Neural progenitor cell (in vitro differentiated cells): ENCODE measurements around the gene LSP1. TPM values are rescaled to one million over a fixed set of nuclear protein-coding genes. Genes with fewer than 3 reads are reported as not detected.

ENCODE experiments used
- DNase-seq: peaks from one replicate; pipeline ENCODE4 v3.0.0-alpha.2; 2016; ENCODE audit warnings: low spot score
- H2AFZ ChIP-seq: fragments of 200-600 bp; sonication (generic); replicated peaks from 2 replicates; pipeline ENCODE4 v1.6.1; 2016; ENCODE audit warnings: antibody characterized with exemption
- H3F3A ChIP-seq: fragments of 200-600 bp; sonication (generic); 2 replicates; pipeline ENCODE4 v1.6.1; 2016; ENCODE audit warnings: antibody characterized with exemption, low read depth
- H3K27ac ChIP-seq: fragments of 200-600 bp; sonication (generic); 2 replicates; pipeline ENCODE4 v1.5.1; 2016; ENCODE audit warnings: mild to moderate bottlenecking
- H3K27me3 ChIP-seq: fragments of 200-600 bp; sonication (generic); 2 replicates; pipeline ENCODE4 v1.6.1; 2016; ENCODE audit warnings: mild to moderate bottlenecking, moderate library complexity
- H3K36me3 ChIP-seq: fragments of 200-600 bp; sonication (generic); 2 replicates; pipeline ENCODE4 v1.5.1; 2016
- H3K4me1 ChIP-seq: fragments of 200-600 bp; sonication (generic); 2 replicates; pipeline ENCODE4 v1.6.1; 2016; ENCODE audit warnings: mixed run types
- H3K4me2 ChIP-seq: fragments of 200-600 bp; sonication (generic); 2 replicates; pipeline ENCODE4 v1.6.1; 2016
- H3K4me3 ChIP-seq: fragments of 200-600 bp; sonication (generic); 2 replicates; pipeline ENCODE4 v1.5.1; 2016
- H3K79me2 ChIP-seq: fragments of 200-600 bp; sonication (generic); 2 replicates; pipeline ENCODE4 v1.6.1; 2016; ENCODE audit warnings: low read depth
- H3K9ac ChIP-seq: fragments of 200-600 bp; sonication (generic); 2 replicates; pipeline ENCODE4 v1.6.1; 2016
- H3K9me3 ChIP-seq: fragments of 200-600 bp; sonication (generic); 2 replicates; pipeline ENCODE4 v1.5.1; 2016; ENCODE audit warnings: low read depth
- H4K20me1 ChIP-seq: fragments of 200-600 bp; sonication (generic); 2 replicates; pipeline ENCODE4 v1.6.1; 2016; ENCODE audit warnings: low read depth
- H3K27ac Mint-ChIP-seq: 3 replicates; pipeline ENCODE4 v1.8.0; 2021; ENCODE audit warnings: mixed read lengths
- H3K27me3 Mint-ChIP-seq: 2 replicates; pipeline ENCODE4 v1.8.0; 2022; ENCODE audit warnings: low read depth, mild to moderate bottlenecking, inconsistent platforms, moderate library complexity, mixed read lengths; ENCODE audit not compliant: insufficient read depth
- H3K36me3 Mint-ChIP-seq: 3 replicates; pipeline ENCODE4 v1.8.0; 2021; ENCODE audit warnings: mixed read lengths
- H3K4me1 Mint-ChIP-seq: 3 replicates; pipeline ENCODE4 v1.8.0; 2021; ENCODE audit warnings: mixed read lengths
- H3K4me3 Mint-ChIP-seq: 3 replicates; pipeline ENCODE4 v1.8.0; 2021; ENCODE audit warnings: mild to moderate bottlenecking, moderate library complexity, mixed read lengths
- H3K9me3 Mint-ChIP-seq: 3 replicates; pipeline ENCODE4 v1.8.0; 2020; ENCODE audit warnings: mixed read lengths
- EZH2 ChIP-seq: fragments of 200-600 bp; sonication (generic); IDR thresholded peaks from 2 replicates; pipeline ENCODE4 v1.6.1; 2017; ENCODE audit warnings: antibody characterized with exemption, mild to moderate bottlenecking, moderate library complexity
- EZH2phosphoT487 ChIP-seq: fragments of 200-600 bp; sonication (generic); IDR thresholded peaks from 2 replicates; pipeline ENCODE4 v1.6.1; 2017; ENCODE audit warnings: antibody characterized with exemption
- total RNA-seq: library from RNA; depleted of rRNA; stranded (reverse); fragments of >200 nt; gene quantifications from 2 replicates; pipeline ENCODE4 v1.2.3, GENCODE V29; 2015; ENCODE audit warnings: low replicate concordance
- TF ChIP-seq, protein P1 (sequence below): fragments of 200-600 bp; sonication (generic); IDR thresholded peaks from 2 replicates; pipeline ENCODE4 v1.5.1; 2017; ENCODE audit warnings: antibody characterized with exemption, mild to moderate bottlenecking

LSP1 gene
- total RNA-seq, 1 donor from 2014 or later = not detected

DNA sequence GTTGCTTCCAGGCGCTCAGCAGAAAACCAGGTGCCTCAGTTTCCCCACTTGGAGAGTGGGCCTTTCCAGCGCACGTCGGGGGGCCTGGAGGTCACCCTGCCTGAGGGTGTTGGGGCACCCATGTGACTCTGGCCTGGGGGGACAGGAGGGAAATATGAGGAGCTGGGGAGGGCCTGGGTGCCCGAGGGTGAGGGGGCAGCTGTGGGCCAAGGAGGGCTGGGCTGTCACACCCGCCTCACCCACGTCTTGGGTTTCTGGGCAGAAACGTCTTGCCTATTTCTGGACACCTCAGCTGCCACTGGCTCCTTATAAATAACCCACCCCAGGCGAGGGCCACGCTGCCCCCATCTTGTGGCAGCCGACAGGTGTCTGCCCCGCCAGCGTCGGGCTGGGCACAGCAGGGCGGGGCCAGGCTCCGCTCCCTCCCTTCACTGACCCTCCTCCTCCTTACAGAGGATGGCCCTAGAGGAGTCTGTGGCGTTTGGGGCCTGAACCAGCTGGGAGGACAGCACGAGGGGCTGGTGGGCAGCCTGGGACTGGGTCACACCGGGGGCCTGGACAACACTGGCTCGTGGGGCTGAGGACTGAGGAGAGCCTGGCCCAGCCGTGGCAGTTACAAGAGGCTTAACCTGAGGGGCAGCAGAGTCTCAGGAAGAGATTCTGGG lies 68.2 kb downstream of the LSP1 start:
- peak; percentile 11 for DNase-seq
- H4K20me1 ChIP-seq = no peaks in the 10 kb centered on the region
- Mint-ChIP-seq H3K27me3 (peaks cover 5% of the 10 kb centered on the region), H3K36me3 (no peaks in the 10 kb centered on the region), H3K9me3 (no peaks in the 10 kb centered on the region), H3K27ac (peak overlapping the region; percentile 37), H3K4me3 (no peak overlapping the region), H3K4me1 (peaks cover 7% of the 10 kb centered on the region)
- no peaks in the 10 kb centered on the region for H3F3A ChIP-seq
- no peak for TF ChIP-seq EZH2phosphoT487
- TF ChIP-seq, protein P1, sequence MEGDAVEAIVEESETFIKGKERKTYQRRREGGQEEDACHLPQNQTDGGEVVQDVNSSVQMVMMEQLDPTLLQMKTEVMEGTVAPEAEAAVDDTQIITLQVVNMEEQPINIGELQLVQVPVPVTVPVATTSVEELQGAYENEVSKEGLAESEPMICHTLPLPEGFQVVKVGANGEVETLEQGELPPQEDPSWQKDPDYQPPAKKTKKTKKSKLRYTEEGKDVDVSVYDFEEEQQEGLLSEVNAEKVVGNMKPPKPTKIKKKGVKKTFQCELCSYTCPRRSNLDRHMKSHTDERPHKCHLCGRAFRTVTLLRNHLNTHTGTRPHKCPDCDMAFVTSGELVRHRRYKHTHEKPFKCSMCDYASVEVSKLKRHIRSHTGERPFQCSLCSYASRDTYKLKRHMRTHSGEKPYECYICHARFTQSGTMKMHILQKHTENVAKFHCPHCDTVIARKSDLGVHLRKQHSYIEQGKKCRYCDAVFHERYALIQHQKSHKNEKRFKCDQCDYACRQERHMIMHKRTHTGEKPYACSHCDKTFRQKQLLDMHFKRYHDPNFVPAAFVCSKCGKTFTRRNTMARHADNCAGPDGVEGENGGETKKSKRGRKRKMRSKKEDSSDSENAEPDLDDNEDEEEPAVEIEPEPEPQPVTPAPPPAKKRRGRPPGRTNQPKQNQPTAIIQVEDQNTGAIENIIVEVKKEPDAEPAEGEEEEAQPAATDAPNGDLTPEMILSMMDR = no peak
- no peak for TF ChIP-seq EZH2
- H3K4me1 ChIP-seq = no peaks in the 10 kb centered on the region
- H3K79me2 ChIP-seq = no peaks in the 10 kb centered on the region
- no peaks in the 10 kb centered on the region for H3K36me3 ChIP-seq
- H3K27me3 ChIP-seq = no peaks in the 10 kb centered on the region
- H3K4me2 ChIP-seq = no peak overlapping the region
- no peak overlapping the region for H3K27ac ChIP-seq
- no peak overlapping the region for H3K9ac ChIP-seq
- no peaks in the 10 kb centered on the region for H3K9me3 ChIP-seq
- no peak overlapping the region for H2AFZ ChIP-seq
- H3K4me3 ChIP-seq = no peak overlapping the region

DNA sequence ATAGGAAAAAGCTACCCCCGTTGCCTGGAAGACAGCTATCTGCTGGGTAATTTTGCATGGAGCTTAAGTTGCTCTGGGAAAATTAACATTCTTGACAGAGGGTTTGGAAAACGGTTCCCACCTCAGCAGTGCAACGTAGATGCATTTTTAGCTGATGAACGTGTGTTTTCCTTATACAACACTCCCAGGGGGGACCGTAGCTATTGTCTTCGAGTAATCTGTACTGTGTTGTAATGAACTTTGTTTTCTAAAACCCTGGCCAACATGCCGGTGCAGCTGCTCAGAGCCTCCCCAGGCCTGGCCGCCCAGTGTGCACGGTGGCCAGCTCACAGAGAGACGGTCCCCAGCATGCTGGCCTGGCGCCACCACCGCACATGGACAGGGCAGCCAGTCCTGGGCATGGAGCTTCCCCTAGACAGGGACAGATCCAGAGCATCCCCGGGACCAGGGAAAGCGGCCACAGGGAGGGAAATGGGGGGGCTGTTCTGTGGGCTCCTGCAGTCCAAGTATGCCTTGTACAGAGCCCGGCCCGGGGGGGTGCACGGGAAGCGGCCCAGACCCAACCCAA lies 68.8 kb downstream of the LSP1 start:
- no peaks in the 10 kb centered on the region for H4K20me1 ChIP-seq
- no peak overlapping the region for H3K27ac ChIP-seq
- no peak overlapping the region for H3K9ac ChIP-seq
- no peaks in the 10 kb centered on the region for H3K4me1 ChIP-seq
- H2AFZ ChIP-seq = no peak overlapping the region
- no peaks in the 10 kb centered on the region for H3K27me3 ChIP-seq
- Mint-ChIP-seq H3K27ac (peak overlapping the region; percentile 95), H3K9me3 (no peaks in the 10 kb centered on the region), H3K27me3 (peaks cover 8% of the 10 kb centered on the region), H3K4me3 (no peak overlapping the region), H3K36me3 (no peaks in the 10 kb centered on the region), H3K4me1 (peaks cover 11% of the 10 kb centered on the region)
- H3F3A ChIP-seq = no peaks in the 10 kb centered on the region
- no peak overlapping the region for H3K4me2 ChIP-seq
- no peaks in the 10 kb centered on the region for H3K79me2 ChIP-seq
- TF ChIP-seq, protein P1 = no peak
- TF ChIP-seq EZH2 = no peak
- no peak for TF ChIP-seq EZH2phosphoT487
- H3K36me3 ChIP-seq = no peaks in the 10 kb centered on the region
- no peaks in the 10 kb centered on the region for H3K9me3 ChIP-seq
- no peak overlapping the region for H3K4me3 ChIP-seq
- peak; percentile 9 for DNase-seq

DNA sequence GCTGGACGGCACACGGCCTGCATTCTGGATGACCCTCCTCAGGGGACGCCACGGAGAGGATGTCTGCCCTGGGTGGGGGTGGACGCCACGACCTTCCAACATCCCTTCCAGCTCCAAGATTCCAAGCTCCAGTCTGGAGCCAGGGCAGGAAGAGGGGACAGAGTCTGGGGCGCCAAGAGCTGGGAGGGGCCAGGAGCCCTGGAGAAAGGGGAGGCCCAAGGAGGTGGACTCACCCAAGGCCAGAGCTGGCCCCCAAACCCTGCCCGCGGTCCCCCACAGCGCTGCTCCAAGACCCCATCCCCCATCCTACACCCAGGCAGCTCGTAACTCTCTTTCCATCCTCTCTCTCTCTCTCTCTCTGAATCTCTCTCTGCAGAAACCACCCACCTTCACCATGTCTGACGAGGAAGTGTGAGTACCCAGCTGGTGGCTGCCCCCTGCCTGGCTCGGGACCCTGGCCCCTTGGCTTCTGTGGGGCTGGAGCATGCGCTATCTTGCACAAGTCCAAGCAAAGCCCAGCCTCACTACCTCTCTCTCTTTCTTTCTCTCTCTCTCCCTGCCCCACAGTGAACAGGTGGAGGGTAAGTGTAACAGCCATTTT lies 69.7 kb downstream of the LSP1 start:
- no peak for TF ChIP-seq EZH2
- TF ChIP-seq, protein P1 = no peak
- no peaks in the 10 kb centered on the region for H4K20me1 ChIP-seq
- H2AFZ ChIP-seq = no peak overlapping the region
- no peaks in the 10 kb centered on the region for H3K79me2 ChIP-seq
- Mint-ChIP-seq H3K27ac (peak overlapping the region; percentile 85), H3K27me3 (peaks cover 9% of the 10 kb centered on the region), H3K4me1 (peaks cover 12% of the 10 kb centered on the region), H3K36me3 (no peaks in the 10 kb centered on the region), H3K4me3 (no peak overlapping the region), H3K9me3 (no peaks in the 10 kb centered on the region)
- H3K9me3 ChIP-seq = no peaks in the 10 kb centered on the region
- H3K27me3 ChIP-seq = no peaks in the 10 kb centered on the region
- no peak overlapping the region for H3K4me2 ChIP-seq
- no peak overlapping the region for H3K9ac ChIP-seq
- H3K36me3 ChIP-seq = no peaks in the 10 kb centered on the region
- H3K4me1 ChIP-seq = peaks cover 4% of the 10 kb centered on the region
- H3K27ac ChIP-seq = no peak overlapping the region
- DNase-seq = peak; percentile 1
- no peaks in the 10 kb centered on the region for H3F3A ChIP-seq
- H3K4me3 ChIP-seq = no peak overlapping the region
